Body of pancreas (tissue), 4 donors: ENCODE measurements around the gene SYN1. TPM values are rescaled to one million over a fixed set of nuclear protein-coding genes. Genes with fewer than 3 reads are reported as not detected.

Source experiments
- ATAC-seq: fragments of 150-250 bp; one replicate; pipeline ENCODE4 v1.9.1; 2016
- DNase-seq, 4 donors: peaks; one replicate each; pipeline ENCODE4 v3.0.0-alpha.2; 2019
- H3K27ac ChIP-seq, 4 donors: fragments of 200-600 bp; sonication (generic); 1 replicate in 3 of 4; 2 replicates in 1 of 4; pipeline versions ENCODE4 v1.5.1 to v1.6.1; 2016 to 2019; ENCODE audit warnings: mild to moderate bottlenecking in 1 of 4, mixed read lengths in 1 of 4, moderate library complexity in 1 of 4
- H3K27me3 ChIP-seq, 2 donors: fragments of 200-600 bp; sonication (generic); one replicate each; pipeline ENCODE4 v1.6.0; 2016; ENCODE audit warnings: mild to moderate bottlenecking in 1 of 2
- H3K36me3 ChIP-seq, 2 donors: fragments of 200-600 bp; sonication (generic); replicated peaks in 1 of 2; 2 replicates each; pipeline ENCODE4 v1.5.1; 2016; ENCODE audit warnings: low read depth in 2 of 2; ENCODE audit not compliant: insufficient read depth in 1 of 2
- H3K4me1 ChIP-seq: fragments of 200-600 bp; sonication (generic); one replicate; pipeline ENCODE4 v1.6.0; 2016
- H3K4me3 ChIP-seq, 2 donors: fragments of 200-600 bp; sonication (generic); 1 replicate in 1 of 2; 2 replicates in 1 of 2; pipeline ENCODE4 v1.5.1; 2016 to 2019
- H3K9me3 ChIP-seq, 3 donors: fragments of 200-600 bp; sonication (generic); 1 replicate in 2 of 3; 2 replicates in 1 of 3; pipeline ENCODE4 v1.5.1; 2016
- POLR2A ChIP-seq, 3 donors: fragments of 450-650 bp; IDR thresholded peaks; one replicate each; pipeline ENCODE4 v1.6.1; 2016; ENCODE audit warnings: antibody characterized with exemption in 3 of 3, mild to moderate bottlenecking in 2 of 3
- WGBS, 2 donors: methylation state at CpG; one replicate each; pipeline ENCODE4 v1.1.5; 2017; 5-methylcytosine and 5-hydroxymethylcytosine counted together
- intact Hi-C: fragments of 100-400 bp; cut with DNase I; formaldehyde crosslinking; loops from one replicate; pipeline ENCODE4 v1.15.1; 2023
- total RNA-seq, 2 donors: library from RNA; depleted of rRNA; stranded (reverse); fragments of >200 nt; gene quantifications; one replicate each; pipeline ENCODE4 v1.1.0, GENCODE V29; 2016
- TF ChIP-seq, protein P1 (sequence below), 7 experiments: fragments of 450-650 bp in 4 of 7; fragments of 200-600 bp in 3 of 7; sonication (generic) in 3 of 7; IDR thresholded peaks; one replicate each; pipeline ENCODE4 v1.5.1; 2016 to 2019; ENCODE audit warnings: antibody characterized with exemption in 7 of 7

Gene SYN1
- total RNA-seq, 2 donors from 2014 or later = 0.26 to 4.0 TPM

DNA sequence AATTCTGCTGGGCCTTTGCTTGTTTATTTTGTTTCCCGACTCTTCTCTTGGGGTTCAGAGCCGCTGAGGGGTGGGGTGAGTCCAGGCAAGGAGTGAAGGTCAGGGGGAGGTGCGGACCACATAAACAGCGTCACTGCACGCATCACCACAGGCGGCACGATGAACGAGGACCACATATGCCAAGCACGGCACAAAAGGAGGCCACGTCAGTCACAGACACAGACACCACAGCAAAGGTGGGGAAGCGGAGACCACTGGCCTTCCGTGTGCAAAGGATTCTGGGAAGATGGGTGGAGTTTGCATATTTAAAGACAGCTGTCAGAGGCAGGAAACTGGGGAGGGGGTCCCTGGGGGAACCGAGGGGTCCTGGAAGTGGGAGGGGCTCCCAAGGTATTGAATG, 47.8 kb downstream of the SYN1 start:
- Histone ChIP-seq H3K27me3 (no peaks in the 10 kb centered on the region), H3K4me1 (peaks cover 18% of the 10 kb centered on the region), H3K9me3 (no peaks in the 10 kb centered on the region), H3K36me3 (peaks cover 0 to 6% of the 10 kb centered on the region in 2 donors), H3K4me3 (no peak overlapping the region), H3K27ac (no peak overlapping the region)
- ATAC-seq = no peak
- intact Hi-C loops = no loop called here
- no peak for TF ChIP-seq POLR2A (IDR thresholded peaks at IDR 0.05)
- TF ChIP-seq, protein P1, sequence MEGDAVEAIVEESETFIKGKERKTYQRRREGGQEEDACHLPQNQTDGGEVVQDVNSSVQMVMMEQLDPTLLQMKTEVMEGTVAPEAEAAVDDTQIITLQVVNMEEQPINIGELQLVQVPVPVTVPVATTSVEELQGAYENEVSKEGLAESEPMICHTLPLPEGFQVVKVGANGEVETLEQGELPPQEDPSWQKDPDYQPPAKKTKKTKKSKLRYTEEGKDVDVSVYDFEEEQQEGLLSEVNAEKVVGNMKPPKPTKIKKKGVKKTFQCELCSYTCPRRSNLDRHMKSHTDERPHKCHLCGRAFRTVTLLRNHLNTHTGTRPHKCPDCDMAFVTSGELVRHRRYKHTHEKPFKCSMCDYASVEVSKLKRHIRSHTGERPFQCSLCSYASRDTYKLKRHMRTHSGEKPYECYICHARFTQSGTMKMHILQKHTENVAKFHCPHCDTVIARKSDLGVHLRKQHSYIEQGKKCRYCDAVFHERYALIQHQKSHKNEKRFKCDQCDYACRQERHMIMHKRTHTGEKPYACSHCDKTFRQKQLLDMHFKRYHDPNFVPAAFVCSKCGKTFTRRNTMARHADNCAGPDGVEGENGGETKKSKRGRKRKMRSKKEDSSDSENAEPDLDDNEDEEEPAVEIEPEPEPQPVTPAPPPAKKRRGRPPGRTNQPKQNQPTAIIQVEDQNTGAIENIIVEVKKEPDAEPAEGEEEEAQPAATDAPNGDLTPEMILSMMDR (IDR thresholded peaks at IDR 0.05) = no peak
- 89 to 93% methylated on average over 12 to 13 of the region's 13 CpGs for WGBS, 2 donors
- DNase-seq = no peak

DNA sequence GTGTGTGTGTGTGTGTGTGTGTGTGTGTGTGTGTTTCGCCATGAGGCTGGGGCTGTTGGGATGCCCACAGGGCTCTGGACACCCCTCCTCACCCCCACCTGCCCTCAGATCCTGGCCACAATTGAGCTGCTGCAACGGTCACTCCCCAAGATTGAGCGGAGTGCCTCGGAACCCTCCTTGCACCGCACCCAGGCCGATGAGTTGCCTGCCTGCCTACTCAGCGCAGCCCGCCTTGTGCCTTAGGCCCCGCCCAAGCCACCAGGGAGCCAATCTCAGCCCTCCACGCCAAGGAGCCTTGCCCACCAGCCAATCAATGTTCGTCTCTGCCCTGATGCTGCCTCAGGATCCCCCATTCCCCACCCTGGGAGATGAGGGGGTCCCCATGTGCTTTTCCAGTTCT, 48.4 kb downstream of the SYN1 start:
- ATAC-seq (no peak), DNase-seq (no peak)
- Histone ChIP-seq H3K4me3 (no peak overlapping the region), H3K27ac (no peak overlapping the region), H3K9me3 (no peaks in the 10 kb centered on the region), H3K4me1 (peaks cover 18% of the 10 kb centered on the region), H3K36me3 (peaks cover 0 to 8% of the 10 kb centered on the region in 2 donors), H3K27me3 (no peaks in the 10 kb centered on the region)
- TF ChIP-seq, protein P1 (IDR thresholded peaks at IDR 0.05) = no peak
- TF ChIP-seq POLR2A (IDR thresholded peaks at IDR 0.05) = no peak
- intact Hi-C loops = no loop called here
- 90% methylated on average over 2 of the region's 11 CpGs; no CpG with 5 or more reads in 1 of the 2 donors for WGBS, 2 donors

DNA sequence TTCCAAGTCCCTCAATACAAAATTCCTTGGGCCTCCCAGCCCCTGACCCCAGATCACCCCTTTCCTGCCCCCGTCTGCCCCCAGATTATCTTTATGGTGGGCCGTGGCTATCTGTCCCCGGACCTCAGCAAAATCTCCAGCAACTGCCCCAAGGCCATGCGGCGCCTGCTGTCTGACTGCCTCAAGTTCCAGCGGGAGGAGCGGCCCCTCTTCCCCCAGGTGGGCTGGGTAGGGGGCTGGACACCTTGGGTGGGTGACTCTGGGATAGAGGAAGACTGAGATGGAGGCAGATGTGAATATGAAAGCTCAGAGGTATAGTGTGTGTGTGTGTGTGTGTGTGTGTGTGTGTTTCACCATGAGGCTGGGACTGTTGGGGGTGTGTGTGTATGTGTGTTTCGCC, 48.9 kb downstream of the SYN1 start:
- ATAC-seq (no peak), DNase-seq (no peak)
- no peak overlapping the region for H3K27ac ChIP-seq
- H3K4me3 ChIP-seq = no peak overlapping the region
- TF ChIP-seq POLR2A (IDR thresholded peaks at IDR 0.05) = no peak
- TF ChIP-seq, protein P1 (IDR thresholded peaks at IDR 0.05) = no peak
- 79% methylated on average over 7 of the region's 8 CpGs; no CpG with 5 or more reads in 1 of the 2 donors for WGBS, 2 donors
- intact Hi-C loops = no loop called here
- no peaks in the 10 kb centered on the region for H3K9me3 ChIP-seq
- H3K36me3 ChIP-seq = peaks cover 0 to 8% of the 10 kb centered on the region in 2 donors
- H3K27me3 ChIP-seq = no peaks in the 10 kb centered on the region
- H3K4me1 ChIP-seq = peaks cover 18% of the 10 kb centered on the region

DNA sequence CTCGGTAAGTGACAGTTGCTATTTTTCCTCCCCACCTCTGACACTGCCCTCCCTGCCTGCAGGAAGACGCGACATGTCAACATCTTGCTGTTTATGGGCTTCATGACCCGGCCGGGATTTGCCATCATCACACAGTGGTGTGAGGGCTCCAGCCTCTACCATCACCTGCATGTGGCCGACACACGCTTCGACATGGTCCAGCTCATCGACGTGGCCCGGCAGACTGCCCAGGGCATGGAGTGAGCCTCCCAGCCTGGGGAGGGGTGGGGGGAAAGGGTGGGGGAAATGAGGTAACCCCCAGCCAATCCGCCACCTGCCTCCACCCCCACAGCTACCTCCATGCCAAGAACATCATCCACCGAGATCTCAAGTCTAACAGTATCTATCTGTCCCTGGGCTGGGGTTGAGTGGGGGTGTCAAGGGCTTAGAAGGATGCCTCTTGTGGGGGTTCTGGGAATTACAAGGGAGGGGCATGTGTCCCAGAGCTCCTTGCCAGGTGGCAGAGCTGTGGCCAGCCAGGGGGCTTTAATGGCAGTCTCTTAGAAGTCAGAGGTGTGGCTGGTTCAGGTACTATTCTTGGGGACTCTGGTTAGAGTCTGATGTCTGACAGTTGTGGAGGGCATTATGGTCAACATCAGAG, 50.9 kb downstream of the SYN1 start:
- Histone ChIP-seq H3K9me3 (no peaks in the 10 kb centered on the region), H3K4me1 (peaks cover 14% of the 10 kb centered on the region), H3K36me3 (peaks cover 0 to 8% of the 10 kb centered on the region in 2 donors), H3K4me3 (no peak overlapping the region), H3K27ac (no peak overlapping the region), H3K27me3 (no peaks in the 10 kb centered on the region)
- no peak for TF ChIP-seq POLR2A (IDR thresholded peaks at IDR 0.05)
- TF ChIP-seq, protein P1 (IDR thresholded peaks at IDR 0.05) = peak in 6 of 7 experiments; percentile 8 to 24 (median 18)
- peak in 1 of 4 donors; percentile 40 for DNase-seq
- intact Hi-C loops = no loop called here
- 90 to 100% methylated on average over 2 to 7 of the region's 13 CpGs for WGBS, 2 donors
- ATAC-seq = no peak

DNA sequence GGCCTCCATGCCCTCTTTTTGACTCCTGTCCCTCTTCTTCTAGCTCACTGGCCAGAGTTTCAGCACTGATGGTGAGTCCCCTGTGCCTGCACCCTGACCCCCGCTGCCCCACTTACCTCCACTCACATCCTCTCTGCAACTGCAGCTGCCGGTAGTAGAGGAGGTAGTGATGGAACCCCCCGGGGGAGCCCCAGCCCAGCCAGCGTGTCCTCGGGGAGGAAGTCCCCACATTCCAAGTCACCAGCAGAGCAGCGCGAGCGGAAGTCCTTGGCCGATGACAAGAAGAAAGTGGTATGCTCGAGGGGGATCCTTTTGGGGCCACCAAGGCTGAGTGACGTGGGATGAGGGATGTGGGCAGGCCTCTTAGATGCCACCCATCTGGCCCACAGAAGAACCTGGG, 52.8 kb downstream of the SYN1 start:
- H3K4me3 ChIP-seq = no peak overlapping the region
- no peak for DNase-seq
- TF ChIP-seq, protein P1 (IDR thresholded peaks at IDR 0.05) = no peak
- no peak for TF ChIP-seq POLR2A (IDR thresholded peaks at IDR 0.05)
- no peaks in the 10 kb centered on the region for H3K9me3 ChIP-seq
- no peak for ATAC-seq
- H3K27me3 ChIP-seq = no peaks in the 10 kb centered on the region
- 83 to 88% methylated on average over 2 to 7 of the region's 11 CpGs for WGBS, 2 donors
- H3K36me3 ChIP-seq = peaks cover 0 to 8% of the 10 kb centered on the region in 2 donors
- no peak overlapping the region for H3K27ac ChIP-seq
- intact Hi-C loops = no loop called here
- peaks cover 13% of the 10 kb centered on the region for H3K4me1 ChIP-seq
